ENCODE measurements around the gene ALCAM.

Gene ALCAM

DNA sequence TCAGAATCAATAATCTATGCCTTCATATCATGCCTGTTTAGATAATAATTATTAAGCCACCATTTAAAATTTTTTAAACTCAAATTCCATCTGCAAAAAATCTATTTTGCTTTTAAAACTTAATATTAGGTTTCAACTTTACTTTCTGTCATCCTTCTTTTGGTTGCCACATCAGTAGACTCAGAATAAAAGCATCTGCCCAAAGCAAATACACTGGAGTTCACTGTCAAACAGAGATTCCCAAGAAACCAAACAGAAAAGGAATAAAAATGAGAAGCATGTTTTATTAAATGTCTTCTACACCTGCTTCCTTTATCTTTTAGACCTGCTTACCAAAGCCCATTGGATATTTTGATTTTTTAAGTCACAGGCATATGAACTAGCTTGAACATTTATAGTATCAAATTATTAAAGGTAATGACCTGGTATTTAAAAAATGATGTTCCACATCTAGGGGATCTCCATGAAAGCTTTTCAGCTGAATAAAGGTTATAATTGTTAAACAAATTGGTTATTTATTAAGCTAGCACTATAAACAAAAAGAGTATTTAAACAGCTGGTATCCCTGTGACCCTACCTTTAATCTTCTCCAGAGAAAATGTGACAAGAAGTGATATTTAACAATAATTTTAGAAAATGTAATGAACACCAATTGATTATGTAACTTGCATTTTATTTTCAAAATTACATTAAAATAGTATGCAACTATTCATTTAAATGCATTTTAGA, 62.5 kb downstream of the ALCAM start:
- no peak for DNase-seq (ENCODE audit: low spot score)

DNA sequence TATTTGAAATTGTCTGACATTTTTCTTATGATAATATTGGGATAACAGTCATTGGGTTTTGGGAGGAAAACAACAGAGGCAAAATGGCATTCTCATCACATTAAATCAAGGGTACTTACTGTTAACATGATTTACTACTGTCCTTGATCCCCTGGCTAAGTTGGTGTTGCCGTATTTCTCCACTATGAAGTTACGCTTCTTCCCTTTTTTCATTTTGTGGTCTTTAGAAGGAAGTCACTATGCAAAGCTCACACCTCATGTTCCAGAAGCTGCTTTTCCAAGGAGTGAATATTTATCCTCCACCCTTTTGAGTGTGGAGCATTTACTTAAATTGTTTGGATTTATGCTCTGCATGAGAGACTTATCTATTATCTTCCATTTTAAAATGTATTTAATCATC, 63.7 kb downstream of the ALCAM start:
- no peak for DNase-seq (ENCODE audit: low spot score)

DNA sequence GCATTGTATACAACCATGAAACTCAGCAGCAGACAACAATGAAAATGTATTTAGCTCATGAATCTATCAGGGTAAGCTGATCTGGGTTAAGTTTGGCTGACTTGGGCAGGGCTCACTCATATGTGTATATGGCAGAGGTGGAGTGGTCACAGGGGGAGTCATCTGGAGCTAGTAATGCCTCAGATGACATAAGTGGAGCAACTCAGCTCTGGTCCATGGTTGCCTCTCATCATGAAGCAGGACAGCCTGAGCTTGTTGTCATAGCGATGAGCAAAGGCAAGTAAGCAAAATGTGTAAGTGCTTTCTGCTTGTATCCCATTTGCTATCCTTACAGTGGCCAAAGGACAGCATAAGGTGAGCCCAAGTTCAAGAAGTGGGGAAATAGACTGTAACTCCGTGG, 64.5 kb downstream of the ALCAM start:
- no peak for DNase-seq (ENCODE audit: low spot score)

DNA sequence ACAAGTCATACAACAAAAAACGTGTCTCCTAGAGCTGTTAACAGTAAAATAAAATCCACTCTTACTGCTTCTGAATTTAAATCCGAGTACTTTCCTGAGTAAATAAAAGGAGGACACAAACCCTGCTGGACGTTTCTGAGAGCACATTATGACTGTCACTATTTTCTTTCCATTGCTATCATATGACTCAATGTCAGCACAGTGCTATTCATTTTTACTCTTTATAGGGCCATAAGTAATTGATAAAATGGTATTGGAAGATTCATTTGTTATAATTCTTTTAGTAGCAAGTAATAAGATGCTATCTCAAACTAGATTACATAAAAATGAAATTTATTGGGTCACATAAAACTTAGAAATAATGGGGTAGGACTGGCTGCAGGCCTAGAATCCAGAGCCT, 68.6 kb downstream of the ALCAM start:
- no peak for DNase-seq (ENCODE audit: low spot score)

DNA sequence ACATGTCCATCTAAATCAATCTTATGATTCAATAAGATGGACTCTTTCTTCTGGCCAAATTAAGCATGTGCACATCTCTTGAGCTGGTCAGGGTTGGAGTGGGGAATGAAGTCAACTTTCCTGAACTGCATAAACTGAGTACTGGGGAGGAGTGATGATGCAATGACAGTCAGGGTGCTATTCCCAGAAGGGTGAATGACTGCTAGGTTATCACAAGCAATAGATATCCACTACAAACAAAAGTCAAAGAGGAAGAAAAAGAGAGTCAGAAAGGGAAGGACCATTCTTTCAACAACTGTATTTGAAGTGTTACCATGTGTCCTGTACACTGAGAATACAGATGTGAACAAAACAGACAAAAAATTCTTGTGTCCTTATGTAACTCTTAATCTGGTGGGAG, 70.0 kb downstream of the ALCAM start:
- no peak for DNase-seq (ENCODE audit: low spot score)

DNA sequence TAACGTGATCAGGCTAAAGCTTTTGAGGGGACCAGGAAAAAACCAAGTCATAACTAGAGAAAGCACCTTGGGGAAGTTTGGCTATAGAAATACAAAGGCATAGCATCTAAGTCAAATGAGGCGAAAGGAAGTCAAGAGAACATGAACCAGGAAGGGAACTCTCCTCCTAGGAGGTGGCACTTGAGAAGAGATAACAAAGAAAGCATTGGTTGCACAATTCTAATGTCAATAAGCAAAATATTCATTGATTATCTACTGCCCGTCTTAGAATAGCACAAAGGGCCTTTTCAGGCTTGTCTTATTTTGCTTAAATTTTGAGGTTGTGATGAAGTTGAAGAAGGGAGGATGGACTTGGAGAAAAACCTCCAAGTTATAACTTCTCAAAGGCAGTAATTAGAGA, 73.4 kb downstream of the ALCAM start:
- no peak for DNase-seq (ENCODE audit: low spot score)

DNA sequence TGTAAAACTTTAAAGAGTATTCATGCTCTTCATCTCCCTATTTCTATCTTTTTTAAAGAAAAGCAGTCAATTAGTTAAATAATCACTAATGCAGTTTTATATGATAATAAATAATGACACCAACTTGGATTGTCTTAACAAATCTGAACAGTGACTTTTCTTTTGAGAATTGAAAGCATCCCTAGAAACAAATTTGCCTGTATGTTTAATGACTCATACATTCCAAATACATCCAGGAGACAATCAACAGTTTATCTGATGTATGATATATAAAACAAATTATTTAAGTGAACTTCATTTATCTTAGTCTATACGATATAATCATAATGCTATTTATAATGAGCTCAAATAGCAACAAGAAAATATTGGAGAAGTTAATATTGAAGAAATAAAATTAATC, 78.0 kb downstream of the ALCAM start:
- no peak for DNase-seq (ENCODE audit: low spot score)

DNA sequence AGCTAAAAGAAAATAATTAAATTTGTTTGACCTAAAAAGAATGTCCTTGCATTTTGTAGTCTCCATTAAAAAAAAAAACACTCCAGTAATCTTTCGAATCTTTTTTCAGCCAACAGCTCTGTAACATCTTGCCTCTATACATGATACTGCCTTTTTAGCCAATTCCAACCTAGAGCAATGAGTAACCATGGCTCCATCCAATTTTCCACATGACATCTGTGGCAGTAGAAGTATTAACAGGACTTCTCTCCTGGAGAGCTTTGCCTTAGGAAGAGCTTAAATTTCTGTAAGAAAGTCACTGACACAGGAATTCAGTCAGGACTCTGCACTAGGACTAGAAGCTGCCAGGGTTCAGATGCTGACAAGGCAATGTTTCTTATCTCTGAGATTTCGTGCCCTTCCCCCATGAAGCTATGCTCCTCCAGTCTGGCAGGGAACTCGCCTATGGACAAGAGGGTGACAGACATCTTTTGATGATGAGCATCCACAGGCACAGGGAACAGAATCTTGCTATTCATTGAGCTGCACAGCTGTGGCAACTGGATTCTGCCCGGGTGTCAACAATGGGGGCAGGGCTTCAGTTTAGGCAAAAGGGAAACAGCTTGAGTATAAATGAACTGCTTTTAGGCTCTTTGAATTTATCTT, 81.8 kb downstream of the ALCAM start:
- DNase-seq (ENCODE audit: low spot score) = no peak

DNA sequence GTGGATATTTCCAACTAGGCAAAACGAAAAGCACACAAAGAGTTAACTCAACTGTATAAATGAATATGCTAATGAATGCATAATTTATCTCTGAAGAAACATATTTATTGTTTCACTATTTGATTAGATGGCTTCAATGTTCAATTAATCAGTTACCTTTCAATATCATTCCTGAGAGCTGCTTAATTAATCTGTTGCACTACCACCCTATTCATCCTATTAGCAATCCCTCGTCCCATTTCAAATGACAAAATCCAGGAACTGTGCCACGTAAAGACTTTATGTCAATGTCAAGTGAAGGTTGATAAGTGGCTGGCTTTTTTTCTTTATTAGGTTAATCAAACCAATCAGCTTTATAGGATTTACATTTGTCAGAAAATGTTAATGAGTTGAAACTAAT, 82.7 kb downstream of the ALCAM start:
- no peak for DNase-seq (ENCODE audit: low spot score)

DNA sequence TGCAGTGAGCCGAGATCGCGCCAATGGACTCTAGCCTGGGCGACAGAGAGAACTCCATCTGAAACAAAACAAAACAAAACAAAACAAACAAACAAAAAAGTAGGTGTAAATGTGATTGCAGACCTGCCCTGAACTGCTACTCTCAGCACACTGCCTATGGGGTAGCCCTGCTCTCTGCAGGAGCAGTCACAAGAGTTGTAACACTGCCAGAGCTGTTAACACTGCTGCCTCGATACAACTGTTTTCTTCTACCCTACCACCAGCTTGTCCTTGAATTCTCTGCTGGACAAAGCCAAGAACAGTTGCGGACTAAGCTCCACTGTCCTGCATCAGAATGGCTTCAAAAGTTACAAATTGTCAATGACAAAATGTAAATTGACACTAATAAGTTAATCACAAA, 89.3 kb downstream of the ALCAM start:
- DNase-seq (ENCODE audit: low spot score) = no peak

DNA sequence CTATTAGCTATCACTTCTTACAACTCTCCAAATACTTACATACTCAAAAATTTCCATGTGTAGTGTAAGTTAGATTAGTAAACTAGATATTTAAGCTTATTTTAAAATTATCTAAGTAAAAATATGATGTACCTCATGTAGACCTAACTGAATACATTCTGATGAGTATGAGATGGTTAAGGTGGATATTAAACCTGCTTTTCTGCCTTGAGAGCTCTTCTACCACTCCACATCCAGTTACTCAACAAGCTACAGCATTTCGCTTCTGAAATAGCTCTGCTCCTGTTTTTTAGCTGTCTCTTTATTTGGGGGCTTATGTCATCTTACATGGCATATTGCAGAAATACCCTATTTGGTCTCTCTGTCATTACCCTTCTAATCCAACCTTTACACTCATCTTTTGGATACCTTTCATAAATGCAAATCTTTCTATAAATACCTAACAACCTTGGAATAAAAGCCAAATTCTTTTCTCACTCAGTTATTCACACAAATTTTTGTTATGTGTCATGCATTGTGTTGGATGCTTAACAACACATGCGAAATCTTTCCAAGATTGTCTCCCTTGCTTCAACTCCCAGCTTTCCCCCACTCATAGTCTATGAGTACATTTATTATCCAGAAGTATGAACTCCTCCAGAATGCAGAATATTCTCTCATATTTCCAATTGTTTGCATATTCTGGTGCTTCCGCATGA, 92.0 kb downstream of the ALCAM start:
- DNase-seq (ENCODE audit: low spot score) = no peak

DNA sequence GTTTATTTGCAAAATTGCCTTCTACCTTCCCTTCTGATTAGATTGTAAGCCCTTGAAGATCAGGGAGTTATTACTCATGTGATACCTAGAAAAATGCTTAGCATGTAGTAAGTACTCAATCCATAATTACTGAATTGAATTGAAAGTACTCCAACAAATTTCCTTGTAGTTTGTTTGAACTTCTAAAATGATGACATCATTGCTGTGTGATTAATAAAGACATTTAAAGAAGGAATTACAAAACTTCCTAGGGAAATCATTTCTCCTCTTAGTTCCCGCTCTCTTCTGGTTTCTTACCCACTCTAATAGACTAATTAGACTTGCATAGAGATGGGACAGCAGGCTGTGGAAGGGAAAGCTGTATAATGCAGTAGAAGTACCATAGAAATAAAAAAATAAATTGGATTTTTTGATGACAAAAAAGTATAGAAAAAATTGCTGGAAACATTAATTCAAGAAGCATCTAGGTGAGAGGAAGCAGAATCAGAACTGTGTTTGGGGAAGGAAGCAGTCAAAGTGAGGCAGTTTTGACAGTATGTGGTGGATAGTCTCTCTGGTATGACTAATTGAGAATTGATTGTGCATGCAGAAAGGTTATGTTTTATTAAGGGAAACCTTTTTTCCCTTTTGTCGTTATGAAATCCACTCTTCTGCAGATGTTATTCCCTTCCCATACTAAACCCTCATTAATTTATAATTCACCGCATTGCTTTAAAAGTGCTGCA, 93.0 kb downstream of the ALCAM start:
- no peak for DNase-seq (ENCODE audit: low spot score)

DNA sequence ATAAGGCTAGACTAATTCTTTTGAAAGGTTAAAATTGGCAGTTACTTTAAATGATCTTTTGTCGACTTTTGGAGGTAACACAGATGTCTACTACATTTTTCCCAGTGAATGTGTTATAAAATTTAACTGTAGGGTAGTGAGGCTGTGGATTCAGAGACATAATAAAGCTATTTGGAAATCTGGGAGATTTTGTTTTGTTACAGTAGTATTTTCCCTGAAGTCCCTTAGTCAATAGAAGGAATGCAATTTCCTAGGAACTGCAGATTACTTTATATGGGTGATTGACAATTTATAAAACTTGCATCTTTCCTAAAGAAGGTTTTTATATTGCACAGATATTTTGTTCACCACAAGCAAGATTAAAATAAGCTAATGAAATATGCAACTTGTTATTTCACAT, 96.9 kb downstream of the ALCAM start:
- no peak for DNase-seq (ENCODE audit: low spot score)

DNA sequence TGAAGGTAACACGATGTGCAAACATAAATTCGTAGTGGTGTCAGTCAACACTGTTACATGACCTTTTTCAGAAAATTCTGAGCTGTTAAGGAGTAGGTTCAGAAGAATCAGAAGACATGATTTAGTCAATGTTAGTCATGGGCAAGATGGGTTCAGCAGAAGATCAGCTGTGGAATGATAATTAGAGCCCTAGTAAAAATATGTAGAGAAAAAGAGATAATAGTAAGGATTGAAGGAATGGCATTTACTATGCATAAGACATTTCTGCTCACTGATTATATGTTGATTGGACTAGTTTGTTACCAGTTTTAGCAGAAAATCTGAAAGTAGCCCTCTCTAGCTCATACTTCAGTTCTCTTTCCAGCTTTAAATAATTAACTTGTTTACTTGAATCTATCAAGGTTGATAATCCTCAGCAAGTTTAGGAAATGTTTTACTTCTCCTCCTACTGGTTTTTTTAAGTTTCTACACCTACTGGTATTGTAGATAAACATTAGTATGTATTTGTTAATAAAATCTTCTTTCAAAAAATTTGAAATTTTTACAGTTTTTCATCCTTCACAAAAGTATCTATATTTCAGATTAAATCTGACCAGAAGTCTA, 98.6 kb downstream of the ALCAM start:
- no peak for DNase-seq (ENCODE audit: low spot score)

DNA sequence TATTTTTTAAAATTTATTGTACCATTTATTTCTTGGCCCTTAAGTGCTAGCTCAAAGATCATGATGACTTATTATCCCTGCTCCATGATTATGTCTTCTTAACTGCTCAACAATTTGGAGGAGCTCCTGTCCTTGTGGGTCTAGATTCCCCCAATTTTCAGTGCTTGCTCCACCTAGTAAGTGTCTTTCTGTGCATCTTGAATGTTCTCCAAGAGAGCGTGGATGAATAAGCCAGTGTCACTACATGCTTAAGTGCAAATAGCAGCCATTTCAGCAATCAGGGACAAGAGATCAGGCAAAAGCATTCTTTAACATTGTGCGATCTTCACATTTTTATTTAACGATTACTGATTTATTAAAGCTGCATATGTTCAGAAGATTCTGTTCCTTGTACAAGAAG, 99.4 kb downstream of the ALCAM start:
- DNase-seq (ENCODE audit: low spot score) = no peak

DNA sequence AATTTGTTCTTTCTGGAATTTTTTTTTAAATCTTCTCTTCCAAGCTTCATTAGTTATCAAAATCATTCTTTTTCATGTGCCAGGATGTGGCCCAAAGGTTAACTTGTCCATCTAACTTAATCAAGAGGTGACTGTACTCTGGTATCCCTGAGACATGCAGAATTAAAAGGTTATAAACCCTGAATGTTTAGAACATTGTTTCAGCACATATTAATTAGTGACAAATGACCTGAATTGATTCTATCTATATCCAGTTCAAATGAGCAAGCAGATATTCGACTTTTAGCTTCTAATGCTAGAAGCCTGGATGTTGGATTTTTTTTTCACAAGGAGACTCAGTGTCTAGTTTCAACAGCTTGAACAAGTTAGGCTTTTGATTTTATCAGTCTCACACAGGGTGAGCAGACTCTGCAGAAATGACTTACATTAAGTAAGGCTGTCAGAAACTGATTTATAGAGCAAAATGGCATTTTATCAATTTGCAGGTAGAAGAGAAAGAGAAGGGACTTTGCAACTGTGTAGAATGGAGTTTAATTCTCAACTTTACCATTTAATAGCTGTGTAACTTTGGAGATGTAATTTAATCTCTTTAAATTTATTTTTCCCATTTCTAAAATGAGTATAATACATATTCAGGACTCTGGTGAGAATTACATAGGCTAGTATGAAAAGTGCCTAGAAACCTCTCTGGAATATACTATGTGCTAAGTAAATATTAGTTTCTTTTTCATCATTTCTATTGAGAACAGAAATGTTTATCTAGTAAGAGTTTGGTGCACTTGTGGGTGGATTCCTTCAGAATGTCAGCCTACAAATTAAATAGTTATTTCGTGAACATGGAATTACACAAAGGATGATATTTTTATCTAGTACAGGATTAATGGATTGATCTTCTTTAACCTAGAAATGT, 100.0 kb downstream of the ALCAM start:
- DNase-seq (ENCODE audit: low spot score) = no peak

DNA sequence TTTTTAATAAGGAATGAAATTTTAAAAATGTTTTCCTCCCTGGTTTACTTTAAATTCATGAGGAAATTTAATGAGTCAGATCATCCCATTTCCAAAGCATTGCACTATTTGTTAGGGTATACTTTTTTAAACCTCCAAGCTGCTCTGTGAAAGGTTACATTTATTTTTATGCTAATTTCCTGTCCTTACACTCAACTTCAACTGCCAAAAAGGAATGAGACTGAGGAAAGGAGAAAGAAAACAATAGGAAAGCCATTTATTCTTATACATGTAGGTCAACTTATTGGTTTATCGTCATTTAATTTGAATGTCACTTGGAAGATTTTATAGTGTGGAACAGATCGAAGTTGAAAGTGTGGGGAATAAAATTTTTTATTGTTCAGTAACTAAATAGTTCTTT, 104.1 kb downstream of the ALCAM start:
- no peak for DNase-seq (ENCODE audit: low spot score)

DNA sequence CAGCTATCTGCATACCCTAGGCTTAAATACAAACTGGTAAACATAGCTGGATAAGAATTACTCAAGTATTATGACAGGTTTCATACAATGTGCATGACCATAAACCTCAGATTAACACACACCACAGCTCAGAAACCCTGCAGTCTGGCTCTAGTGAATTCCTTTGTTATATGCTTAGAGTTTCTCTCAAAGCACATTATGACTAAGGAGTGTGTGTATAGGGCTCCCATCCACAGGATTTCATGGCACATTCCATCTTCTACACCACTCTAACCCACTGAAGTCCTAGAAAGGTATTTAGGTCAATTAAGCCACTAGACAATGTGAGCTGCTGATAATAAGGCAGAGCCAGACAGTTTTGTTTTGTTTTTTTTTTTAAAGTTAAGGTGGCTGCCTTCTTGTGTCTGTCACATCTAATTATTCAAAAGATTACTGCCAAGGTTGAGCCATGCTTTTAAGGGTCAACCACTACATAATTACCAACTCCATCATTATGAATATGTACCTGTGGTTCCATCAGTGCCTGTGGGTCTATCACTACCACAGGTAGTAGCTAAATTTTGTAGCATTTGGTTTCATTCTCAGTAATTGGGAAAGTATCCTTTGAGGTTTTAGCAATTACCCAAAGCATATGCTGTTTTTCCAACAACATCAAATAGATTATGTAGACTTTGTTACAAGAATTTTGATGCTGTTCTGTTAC, 107.0 kb downstream of the ALCAM start:
- DNase-seq (ENCODE audit: low spot score) = no peak

DNA sequence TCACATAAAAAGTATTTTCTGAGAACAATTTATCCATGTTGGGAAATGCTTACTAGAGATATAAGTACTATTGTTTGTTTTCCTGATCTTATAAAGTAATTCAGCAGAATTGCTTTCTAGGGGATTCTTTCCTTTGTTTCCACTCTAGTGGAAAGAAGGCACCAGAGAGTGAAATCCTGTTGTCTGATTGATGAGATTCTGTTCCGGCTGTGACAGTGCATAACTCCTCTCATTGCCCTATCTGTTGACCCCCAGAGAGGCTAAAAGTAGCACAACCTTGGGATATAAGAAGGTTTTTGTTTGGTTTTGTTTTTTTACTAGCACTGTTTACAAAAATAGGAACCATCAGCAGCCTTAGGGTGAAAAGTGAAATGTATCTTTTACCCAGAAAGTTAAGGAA, 114.1 kb downstream of the ALCAM start:
- DNase-seq (ENCODE audit: low spot score) = no peak

DNA sequence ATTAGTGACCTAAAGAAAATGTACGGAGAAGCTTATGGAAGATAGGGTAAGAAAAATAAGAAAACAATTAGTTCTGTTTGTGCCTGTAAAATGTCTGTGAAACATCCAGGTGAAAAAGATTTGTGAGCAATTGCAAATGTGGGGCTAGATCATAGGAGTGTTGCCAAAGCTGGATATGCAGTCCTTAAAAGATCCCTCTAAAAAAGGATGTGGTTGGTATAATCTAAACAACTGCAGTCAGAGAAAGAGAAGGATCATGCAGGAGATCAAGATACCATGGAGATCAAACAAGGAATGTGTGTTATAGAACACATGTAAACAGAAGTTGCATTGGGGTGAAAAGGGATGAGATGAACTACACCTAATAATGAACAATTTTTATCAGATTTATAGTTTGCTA, 116.8 kb downstream of the ALCAM start:
- DNase-seq (ENCODE audit: low spot score) = no peak

DNA sequence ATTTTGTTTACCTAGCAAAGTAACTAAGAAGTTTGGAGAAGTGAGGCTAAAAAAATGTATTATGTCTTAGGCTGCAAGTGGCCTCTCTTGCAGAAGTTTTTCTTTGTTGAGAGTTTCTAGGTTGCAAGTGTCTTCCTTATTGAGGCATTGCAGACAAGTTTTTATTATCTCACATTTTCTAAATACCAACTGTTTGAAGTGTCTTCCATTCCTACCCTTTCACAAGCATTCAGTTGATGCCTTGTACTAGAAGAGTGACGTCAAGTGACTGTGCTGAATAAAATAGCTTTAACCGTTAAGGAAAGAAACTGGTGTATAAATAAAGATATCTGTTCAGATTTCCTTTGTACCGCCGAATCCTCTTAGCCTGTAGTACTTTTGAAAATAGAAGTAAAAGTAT, 123.3 kb downstream of the ALCAM start:
- no peak for DNase-seq (ENCODE audit: low spot score)
